NCI-H446 treated with DMSO at 0.1 percent for 48 hours (cell line): ENCODE results near the gene CCDC185.
"Not testable (repeated sequence)": the region's sequence is repeated elsewhere in the genome, so short reads cannot be mapped to it uniquely, and the experiment has no call there.

Experiments
- DNase-seq: peaks from one replicate; lab custom pipeline; 2025; lab: John Stamatoyannopoulos, UW

CCDC185 gene

GRCh38 chr1:223394706-223395105 is 1.5 kb downstream of the CCDC185 start:
- DNase-seq: no peak

GRCh38 chr1:223399393-223399792 is 6.2 kb downstream of the CCDC185 start:
- not testable (repeated sequence) for DNase-seq

- no peak for DNase-seq
These were observed 8.9 kb downstream of the CCDC185 start for GRCh38 chr1:223401873-223402789.

- DNase-seq: no peak
These were observed 9.6 kb downstream of the CCDC185 start for GRCh38 chr1:223402790-223403142.

GRCh38 chr1:223403184-223403815 is 10.1 kb downstream of the CCDC185 start:
- DNase-seq: no peak

DNA sequence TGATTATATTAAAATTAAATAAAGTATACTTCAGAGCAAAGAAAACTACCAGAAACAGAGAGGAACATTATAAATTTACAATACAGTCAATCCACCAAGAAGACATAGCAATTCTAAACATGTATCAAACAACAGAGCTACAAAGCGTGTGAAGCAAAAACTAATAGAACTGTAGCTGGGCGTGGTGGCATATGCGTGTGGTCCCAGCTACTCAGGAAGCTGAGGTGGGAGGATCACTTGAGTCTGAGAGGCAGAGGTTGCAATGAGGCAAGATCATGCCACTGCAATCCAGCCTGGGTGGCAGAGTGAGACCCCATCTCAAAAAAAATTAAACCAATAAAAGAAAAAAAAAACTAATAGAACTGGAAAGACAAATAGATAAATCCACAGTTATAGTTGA is 12.3 kb downstream of the CCDC185 start:
- DNase-seq: no peak

DNA sequence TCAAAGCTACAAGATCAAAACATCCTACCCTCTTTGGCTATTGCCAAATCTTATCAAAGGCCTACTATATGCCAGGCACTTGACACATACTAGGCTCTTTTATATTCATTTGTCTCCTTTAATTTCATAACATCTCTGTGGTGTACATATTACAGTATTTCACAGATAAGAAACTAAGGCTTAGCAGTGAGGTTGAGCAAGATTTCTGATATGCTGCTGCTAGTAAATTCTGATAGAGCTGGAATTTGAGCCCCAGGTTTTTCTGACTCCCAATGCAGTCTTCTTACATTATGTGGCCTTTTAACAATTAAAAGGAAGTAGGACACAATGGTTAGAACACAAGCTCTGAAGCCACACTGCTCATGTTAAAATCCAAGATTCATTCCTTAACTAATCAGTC is 16.8 kb downstream of the CCDC185 start:
- no peak for DNase-seq

DNA sequence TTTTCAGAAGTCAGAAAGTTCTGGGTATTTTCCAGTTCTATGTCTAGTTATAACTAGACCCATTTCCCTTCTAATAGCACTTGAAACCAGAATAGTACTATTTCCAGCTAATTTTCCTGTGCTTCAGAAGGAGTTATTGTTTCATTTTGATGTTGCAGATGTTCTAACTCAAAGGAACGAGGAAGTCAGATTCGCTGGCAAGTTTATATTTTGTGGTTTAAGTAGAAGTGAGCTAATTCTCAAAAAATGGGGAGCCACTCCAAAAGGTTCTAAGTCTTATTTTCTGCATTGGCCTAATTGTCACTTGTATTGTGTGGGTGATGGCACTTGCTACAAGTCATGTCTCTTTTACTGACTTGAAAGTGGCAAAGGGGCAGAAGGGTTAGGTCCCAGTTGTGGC is 18.1 kb downstream of the CCDC185 start:
- no peak for DNase-seq

DNA sequence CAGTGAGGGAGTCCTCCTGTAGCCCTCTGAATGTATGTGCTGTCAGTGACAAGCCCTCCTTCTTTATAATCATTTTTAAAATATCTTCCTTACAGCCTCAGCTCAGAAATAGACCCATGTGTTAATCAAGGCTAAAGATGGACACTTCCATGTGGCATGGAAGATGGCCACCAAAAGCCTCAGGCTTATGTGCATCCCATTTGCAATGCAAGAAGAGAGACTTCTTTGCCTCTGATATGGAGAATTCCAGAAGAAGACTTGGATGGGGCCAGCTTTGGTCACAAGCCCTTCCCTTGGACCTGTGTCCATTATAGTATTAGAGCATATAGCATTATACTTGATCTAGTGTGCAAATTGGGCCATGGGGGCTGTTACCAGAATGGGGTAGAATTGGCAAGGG is 18.5 kb downstream of the CCDC185 start:
- no peak for DNase-seq

DNA sequence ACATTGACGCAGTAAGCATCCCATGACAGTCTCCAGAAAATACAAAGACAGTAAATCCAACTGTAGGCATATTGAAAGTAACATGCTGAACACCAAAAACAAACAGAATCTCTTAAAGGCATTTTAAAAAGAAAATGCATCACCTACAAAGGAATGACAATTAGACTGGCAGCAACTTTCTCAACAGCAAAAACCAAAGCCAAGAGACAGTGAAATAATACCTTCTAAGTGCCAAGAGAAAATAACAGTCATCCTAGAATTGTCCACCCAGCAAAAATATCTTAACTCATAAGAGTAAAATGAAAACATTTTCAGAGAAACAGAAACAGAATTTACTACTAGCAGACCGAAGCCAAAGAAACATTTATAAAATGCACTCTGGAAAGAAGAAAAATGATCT is 20.0 kb downstream of the CCDC185 start:
- no peak for DNase-seq

- DNase-seq: no peak
These were observed 24.2 kb downstream of the CCDC185 start for GRCh38 chr1:223417444-223417843.

- DNase-seq: no peak
These were observed 24.9 kb downstream of the CCDC185 start for GRCh38 chr1:223417903-223418663.

DNA sequence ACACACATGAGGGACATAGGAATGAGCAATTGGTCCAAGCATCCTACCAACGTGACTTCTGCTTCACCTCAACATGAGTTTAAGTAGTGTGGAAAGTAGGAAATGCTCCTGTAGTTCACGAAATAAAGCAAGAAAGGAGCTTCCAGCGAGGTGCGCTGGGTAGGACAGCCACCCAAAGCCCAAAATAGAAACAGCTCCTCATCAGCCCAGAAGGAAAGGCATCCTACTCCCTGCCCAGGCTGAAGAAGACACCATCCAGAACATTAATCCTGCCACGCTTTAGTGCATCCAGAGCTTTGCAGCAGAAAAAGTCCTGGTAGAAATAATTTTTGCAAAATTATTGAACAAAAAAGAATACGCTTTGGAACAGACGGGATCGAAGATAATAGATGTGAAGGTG is 25.9 kb downstream of the CCDC185 start:
- DNase-seq: no peak

DNA sequence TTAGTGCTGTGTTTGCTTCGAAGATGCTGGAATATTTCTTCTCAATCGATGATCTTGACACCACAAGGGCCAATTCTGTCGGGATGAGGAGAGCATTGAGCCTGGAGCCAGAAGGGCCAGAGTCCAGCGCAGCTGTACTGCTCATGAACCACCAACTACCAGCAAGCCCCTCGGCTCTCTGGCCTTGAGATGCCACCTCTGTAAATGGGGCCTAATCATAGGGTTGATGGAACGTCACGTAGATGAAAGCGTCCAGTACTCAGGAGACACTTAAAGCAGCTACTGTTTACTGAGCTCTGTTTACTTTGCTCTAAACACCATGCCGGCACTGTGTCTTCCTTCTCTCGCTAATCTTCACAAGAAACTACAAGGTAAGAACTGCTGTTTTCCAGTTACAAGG is 26.3 kb downstream of the CCDC185 start:
- no peak for DNase-seq

DNA sequence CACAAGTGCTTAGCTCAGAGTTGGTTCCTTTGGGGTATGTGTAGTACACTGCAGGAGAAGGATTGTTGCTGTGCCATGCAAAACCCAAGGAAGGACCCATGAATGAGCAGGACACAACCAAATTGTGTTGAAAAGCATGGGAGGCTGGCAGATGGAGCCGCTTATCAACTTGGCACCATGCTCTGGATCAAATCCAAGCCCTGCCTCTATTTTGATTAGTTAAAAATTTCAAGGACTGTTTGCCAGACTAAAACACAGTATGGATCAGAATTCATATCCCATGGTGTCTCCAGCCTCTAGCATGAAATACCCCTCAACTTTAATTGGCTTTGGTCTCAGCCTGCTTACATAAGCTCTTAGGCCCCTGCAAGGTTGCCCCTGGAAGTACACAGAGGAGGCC is 27.8 kb downstream of the CCDC185 start:
- DNase-seq: no peak

DNA sequence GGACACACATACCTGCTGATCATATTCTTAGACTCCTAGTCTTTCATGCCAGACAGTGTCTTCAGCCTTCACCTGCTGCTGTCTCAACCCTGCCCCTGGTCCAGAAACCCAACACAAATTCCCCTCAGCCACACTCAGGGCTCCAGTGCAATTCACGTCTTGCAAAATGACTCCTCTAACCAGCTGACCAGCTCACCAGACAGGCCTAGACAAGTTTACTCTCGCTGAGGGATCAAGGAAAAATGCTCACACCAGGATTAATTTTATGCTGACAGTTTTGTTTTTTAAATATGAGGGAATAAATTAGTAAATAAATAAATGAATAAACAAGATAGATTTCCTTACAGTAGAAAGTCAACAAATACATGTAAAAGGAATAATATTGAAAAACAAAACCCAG is 28.5 kb downstream of the CCDC185 start:
- no peak for DNase-seq

DNA sequence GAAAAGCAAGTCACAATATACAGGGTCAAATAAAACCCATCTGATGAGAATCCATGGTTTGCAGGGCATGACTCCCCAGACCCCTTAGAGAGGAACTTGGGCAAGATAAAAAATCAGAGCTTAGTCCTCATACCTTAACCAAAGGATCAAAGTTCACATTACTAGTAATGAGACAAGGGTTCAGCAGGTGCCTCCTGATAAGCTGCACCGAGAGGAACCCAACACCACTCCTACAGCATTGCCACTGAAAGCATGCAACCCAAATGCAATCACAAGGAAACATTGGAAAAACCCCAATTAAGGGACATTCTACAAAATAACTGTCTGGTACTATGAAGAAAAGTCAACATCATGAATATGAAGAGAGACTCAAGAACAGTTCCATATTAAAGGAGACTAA is 29.7 kb downstream of the CCDC185 start:
- no peak for DNase-seq

GRCh38 chr1:223423641-223424233 is 30.5 kb downstream of the CCDC185 start:
- DNase-seq: no peak

- peak; percentile 41 for DNase-seq
These were observed 32.3 kb downstream of the CCDC185 start for GRCh38 chr1:223425550-223425949.

- no peak for DNase-seq
These were observed 33.7 kb downstream of the CCDC185 start for GRCh38 chr1:223426936-223427335.

GRCh38 chr1:223429313-223429731 is 36.1 kb downstream of the CCDC185 start:
- peak; percentile 89 for DNase-seq

GRCh38 chr1:223429821-223430220 is 36.6 kb downstream of the CCDC185 start:
- no peak for DNase-seq
